ENCODE measurements around the gene GALNT3.

Gene GALNT3

DNA sequence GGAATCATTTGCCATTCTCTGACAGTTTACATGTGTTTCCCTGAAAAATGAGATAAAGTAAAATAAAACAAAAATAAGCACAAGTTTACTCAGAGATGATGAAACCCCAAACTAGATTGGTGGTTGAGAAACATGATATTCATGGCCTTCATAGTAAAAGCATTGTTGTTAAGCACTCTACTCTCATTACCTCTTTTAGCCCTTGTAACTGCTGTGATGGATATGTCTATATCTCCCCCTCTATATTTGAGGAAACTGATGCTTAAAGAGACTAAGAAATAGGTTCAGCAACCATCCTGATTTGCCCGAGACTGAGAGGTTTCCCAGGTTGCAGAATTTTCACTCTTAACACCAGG is 33.9 kb upstream of the GALNT3 start:
- no peak for TF ChIP-seq CTCF (IDR thresholded peaks at IDR 0.05; ENCODE audit: borderline replicate concordance, insufficient read depth, low read depth, low read length)
- H3K4me3 ChIP-seq (ENCODE audit: low read depth, low read length), result no peak overlapping the region

GRCh38 chr2:165827016-165827920 is 33.2 kb upstream of the GALNT3 start:
- H3K4me3 ChIP-seq (ENCODE audit: low read depth, low read length), result no peak overlapping the region
- TF ChIP-seq CTCF (IDR thresholded peaks at IDR 0.05; ENCODE audit: borderline replicate concordance, insufficient read depth, low read depth, low read length), result no peak

DNA sequence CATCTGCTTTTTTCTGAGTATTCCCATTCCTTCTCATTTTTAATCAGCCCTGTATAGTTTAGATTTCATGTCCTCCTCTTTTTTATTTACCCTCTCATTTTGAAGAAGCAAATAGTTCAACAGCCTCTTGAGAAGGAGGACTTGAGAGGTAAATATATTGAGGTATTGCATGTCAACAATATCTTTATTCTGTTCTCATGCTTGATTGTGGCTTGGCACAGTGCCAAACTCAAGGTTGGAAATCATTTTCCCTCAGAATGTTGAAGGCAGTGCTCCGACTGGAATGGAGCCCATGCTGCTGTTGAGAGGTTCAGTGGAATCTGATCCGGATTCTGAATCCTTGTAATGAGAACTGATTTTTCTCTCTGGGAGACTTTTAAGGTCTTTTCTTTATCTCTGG is 31.0 kb upstream of the GALNT3 start:
- no peak overlapping the region for H3K4me3 ChIP-seq (ENCODE audit: low read depth, low read length)
- no peak for TF ChIP-seq CTCF (IDR thresholded peaks at IDR 0.05; ENCODE audit: borderline replicate concordance, insufficient read depth, low read depth, low read length)

DNA sequence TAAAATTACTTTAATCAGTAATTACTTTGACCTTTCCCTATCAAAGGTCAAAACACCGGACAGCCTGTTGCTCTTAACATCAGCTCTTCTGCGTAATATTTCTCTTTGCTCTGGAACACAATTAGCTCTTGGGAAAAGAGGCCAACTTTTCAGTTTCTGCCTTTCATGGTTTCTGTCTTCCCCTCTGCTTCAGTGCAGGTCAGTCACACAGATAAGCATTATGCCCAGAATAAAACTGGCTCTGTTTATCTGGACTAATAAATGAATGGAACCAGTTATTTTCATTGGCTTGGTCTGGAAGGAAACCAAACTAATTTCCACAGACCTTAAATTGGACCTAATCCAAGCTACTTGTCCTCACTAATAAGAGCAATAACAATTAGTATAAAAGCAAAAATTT is 26.2 kb upstream of the GALNT3 start:
- no peak overlapping the region for H3K4me3 ChIP-seq (ENCODE audit: low read depth, low read length)
- TF ChIP-seq CTCF (IDR thresholded peaks at IDR 0.05; ENCODE audit: borderline replicate concordance, insufficient read depth, low read depth, low read length), result no peak

- no peak overlapping the region for H3K4me3 ChIP-seq (ENCODE audit: low read depth, low read length)
- TF ChIP-seq CTCF (IDR thresholded peaks at IDR 0.05; ENCODE audit: borderline replicate concordance, insufficient read depth, low read depth, low read length), result no peak
Observed at GRCh38 chr2:165818920-165819319, 24.9 kb upstream of the GALNT3 start.

DNA sequence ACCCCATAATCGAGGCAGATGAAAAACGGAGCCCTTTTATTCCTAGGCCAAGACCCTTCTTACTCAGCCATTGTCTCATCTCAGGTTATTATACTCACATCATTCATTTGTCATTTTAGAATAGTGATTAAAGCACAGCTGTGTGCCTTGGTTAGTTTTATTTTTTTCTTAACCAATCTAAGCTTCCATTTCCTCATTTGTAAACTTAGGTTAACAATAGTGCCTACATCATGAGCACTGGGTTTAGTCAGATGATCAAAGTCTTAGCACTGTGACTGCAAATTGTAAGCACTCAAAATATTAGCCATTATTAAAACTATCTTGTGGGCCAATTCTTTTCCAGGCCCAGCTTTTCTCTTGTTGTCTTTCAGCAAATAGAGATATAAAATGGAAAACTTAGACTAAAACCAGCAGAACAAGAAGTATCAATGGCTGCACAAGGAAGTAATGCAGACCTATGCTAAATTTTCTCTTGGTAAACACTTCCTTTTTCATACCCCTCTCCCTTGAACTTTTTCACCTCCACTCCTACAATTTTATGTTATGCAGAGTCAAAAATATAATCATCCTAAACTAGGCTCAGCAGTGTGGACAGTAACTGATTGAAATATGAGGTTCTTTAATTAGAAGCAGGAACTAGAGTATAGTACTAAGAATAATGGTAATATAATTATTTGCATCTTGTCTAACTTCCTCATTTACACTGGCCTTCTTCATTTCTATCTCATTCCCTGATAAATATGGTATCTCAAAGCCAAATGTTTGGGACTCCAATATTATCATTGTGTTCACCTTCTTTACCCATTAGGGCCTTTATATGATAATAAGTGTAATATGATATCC is 21.5 kb upstream of the GALNT3 start:
- no peak overlapping the region for H3K4me3 ChIP-seq (ENCODE audit: low read depth, low read length)
- no peak for TF ChIP-seq CTCF (IDR thresholded peaks at IDR 0.05; ENCODE audit: borderline replicate concordance, insufficient read depth, low read depth, low read length)
